ENCODE data around the gene SHOC2.

Gene SHOC2

GRCh38 chr10:110919349-110919931 lies at the start of gene SHOC2:
TSS of gene SHOC2 (plus strand) at chr10:110919604. CDS start at chr10:110964359, 44,755 bp downstream.
- no peaks in the 10 kb centered on the region for H3K27me3 Mint-ChIP-seq
- no peaks in the 10 kb centered on the region for H3K9me3 Mint-ChIP-seq
- DNase-seq (peak; percentile 96), ATAC-seq (peak; percentile 25)
- peak within 1 kb of the TSS; percentile 88 for H3K4me3 Mint-ChIP-seq
- peaks cover 16% of the 10 kb centered on the region for H3K36me3 Mint-ChIP-seq (ENCODE audit: low read depth)
- H3K27ac Mint-ChIP-seq: peak within 1 kb of the TSS; percentile 99
- H3K4me1 Mint-ChIP-seq: peaks cover 55% of the 10 kb centered on the region

DNA sequence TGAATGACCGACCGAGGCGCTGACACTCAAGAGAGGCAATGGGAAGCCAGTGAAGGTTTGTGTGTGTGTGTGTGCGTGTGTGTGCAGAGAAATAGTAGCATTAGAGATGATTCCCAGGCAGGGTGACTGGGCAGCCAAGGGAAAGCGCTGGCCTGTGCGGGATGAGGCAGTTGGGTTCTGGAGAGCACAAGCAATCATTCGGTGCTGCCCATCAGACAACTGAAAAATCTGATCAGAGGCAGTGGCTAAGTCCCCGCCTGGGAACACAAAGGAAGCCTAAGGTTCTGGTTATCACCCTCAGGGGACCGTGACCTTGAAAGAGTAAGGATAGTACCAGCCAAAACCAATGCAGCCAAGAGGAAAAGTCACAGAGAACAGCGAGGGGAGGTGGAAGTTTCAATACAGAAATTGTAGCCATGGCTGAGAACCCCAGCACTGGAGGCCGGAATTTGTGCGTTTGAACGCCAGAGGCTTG lies 48.5 kb upstream of the SHOC2 start:
- Mint-ChIP-seq H3K9me3 (no peaks in the 10 kb centered on the region), H3K27me3 (peaks cover 2% of the 10 kb centered on the region), H3K4me3 (peak overlapping the region; percentile 86), H3K27ac (peak overlapping the region; percentile 82), H3K36me3 (ENCODE audit: low read depth) (peaks cover 6% of the 10 kb centered on the region), H3K4me1 (peaks cover 74% of the 10 kb centered on the region)
- ATAC-seq: no peak
- DNase-seq: no peak

DNA sequence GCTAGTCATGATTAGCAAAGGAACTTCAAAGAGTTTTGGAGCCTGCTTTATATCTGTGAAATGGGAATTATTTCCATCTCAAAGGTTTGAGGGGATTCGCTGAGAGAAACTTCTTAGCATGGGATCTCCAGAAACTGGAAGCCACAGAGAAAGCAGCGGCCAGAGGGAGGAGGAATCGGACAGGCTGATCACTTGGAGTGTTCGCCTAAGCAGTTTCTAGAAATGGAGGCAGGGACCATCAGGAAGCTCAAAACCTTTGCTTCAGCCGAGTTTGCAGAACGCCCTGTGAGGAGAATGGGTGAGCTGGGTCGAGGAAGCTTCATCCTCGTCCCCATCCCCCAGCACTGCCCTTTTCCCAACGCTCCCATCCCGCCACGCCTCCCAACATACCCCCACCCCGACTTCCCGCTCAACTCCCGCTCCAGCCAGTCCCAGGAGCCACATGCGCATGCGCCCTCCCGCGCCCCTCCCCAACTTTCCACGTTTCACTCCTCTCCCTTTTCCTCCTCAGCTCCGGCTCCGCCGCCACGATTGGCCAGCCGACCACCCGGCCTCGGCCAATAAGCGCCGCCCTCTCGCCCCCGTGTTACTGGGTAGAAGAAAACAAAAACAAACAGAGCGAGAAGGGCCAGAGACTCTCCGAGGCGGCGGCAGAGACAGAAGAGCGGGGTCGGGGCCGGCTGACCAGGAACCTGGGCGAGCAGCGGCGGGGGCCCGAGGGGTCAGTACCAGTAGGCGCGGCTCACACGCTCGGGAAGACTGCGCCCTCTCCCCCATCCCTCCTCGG lies 47.9 kb upstream of the SHOC2 start, which contains the start of gene PDCD4:
TSS of gene PDCD4 (plus strand) at position 631 of the 787 bp plus-strand sequence. CDS start 4,100 bp downstream, outside the sequence.
- Mint-ChIP-seq H3K27me3 (peaks cover 2% of the 10 kb centered on the region), H3K4me3 (peak within 1 kb of the TSS; percentile 86), H3K9me3 (no peaks in the 10 kb centered on the region), H3K27ac (peak within 1 kb of the TSS; percentile 92), H3K36me3 (ENCODE audit: low read depth) (peaks cover 7% of the 10 kb centered on the region), H3K4me1 (peaks cover 73% of the 10 kb centered on the region)
- DNase-seq (peak; percentile 98), ATAC-seq (peak; percentile 76)

DNA sequence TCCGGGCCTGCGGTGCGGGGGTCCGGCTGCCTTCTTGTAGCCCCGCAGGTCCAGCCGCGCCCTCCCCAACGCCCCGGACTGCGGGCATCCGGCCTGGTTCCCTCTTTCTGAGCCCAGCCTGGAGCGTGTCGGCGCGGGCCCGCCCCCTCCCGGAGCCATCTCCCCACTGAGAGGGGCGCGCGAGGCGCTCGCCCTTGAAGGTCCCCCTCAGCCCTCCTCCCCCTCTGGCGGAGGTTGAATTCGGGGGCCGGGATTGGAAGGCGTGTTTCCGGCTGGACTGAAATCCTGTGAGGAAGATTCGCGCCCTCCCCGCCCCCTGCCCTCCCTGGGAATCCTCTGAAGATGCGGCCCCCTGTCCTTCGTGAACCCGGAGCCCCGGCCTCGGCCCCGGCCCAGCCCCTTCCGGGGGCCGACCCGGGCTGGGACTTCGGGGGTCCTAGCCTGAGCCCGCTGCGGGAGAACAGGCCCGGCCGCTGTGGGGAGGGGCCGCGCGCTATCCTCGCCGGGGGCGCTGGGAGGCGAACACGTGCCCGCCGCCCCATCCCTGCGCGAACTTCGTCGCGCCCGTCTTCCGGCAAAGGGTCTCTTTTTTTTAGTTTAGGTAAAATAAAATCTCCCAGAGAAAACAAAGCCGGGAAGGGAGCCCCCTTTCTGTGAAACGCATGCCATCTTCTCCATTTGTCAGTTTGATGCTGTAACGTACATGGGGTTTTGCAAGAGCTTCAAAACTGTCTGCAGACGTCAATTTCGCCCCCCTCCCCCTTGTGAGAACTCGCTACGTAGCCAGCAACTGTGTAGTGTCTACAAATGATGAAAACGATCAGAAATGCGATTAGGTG lies 47.0 kb upstream of the SHOC2 start:
- ATAC-seq: peak; percentile 84
- no peaks in the 10 kb centered on the region for H3K9me3 Mint-ChIP-seq
- peaks cover 7% of the 10 kb centered on the region for H3K36me3 Mint-ChIP-seq (ENCODE audit: low read depth)
- peak overlapping the region; percentile 86 for H3K4me3 Mint-ChIP-seq
- peak overlapping the region; percentile 92 for H3K27ac Mint-ChIP-seq
- peaks cover 2% of the 10 kb centered on the region for H3K27me3 Mint-ChIP-seq
- peak; percentile 76 for DNase-seq
- peaks cover 67% of the 10 kb centered on the region for H3K4me1 Mint-ChIP-seq

- ATAC-seq (no peak), DNase-seq (no peak)
- Mint-ChIP-seq H3K27me3 (peaks cover 2% of the 10 kb centered on the region), H3K27ac (peak overlapping the region; percentile 92), H3K9me3 (no peaks in the 10 kb centered on the region), H3K36me3 (ENCODE audit: low read depth) (peaks cover 14% of the 10 kb centered on the region), H3K4me1 (peaks cover 67% of the 10 kb centered on the region), H3K4me3 (peak overlapping the region; percentile 86)
Measured at GRCh38 chr10:110872984-110873923, 46.1 kb upstream of the SHOC2 start.

GRCh38 chr10:110873951-110874350 lies 45.5 kb upstream of the SHOC2 start:
- DNase-seq: no peak
- Mint-ChIP-seq H3K9me3 (no peaks in the 10 kb centered on the region), H3K27me3 (peaks cover 2% of the 10 kb centered on the region), H3K4me1 (peaks cover 67% of the 10 kb centered on the region), H3K4me3 (peak overlapping the region; percentile 86), H3K36me3 (ENCODE audit: low read depth) (peaks cover 16% of the 10 kb centered on the region), H3K27ac (peak overlapping the region; percentile 92)
- no peak for ATAC-seq

- no peak for ATAC-seq
- Mint-ChIP-seq H3K27me3 (peaks cover 2% of the 10 kb centered on the region), H3K36me3 (ENCODE audit: low read depth) (peaks cover 19% of the 10 kb centered on the region), H3K4me3 (peak overlapping the region; percentile 34), H3K9me3 (no peaks in the 10 kb centered on the region), H3K4me1 (peaks cover 67% of the 10 kb centered on the region), H3K27ac (peak overlapping the region; percentile 52)
- DNase-seq: no peak
Measured at GRCh38 chr10:110876000-110876399, 43.4 kb upstream of the SHOC2 start.

DNA sequence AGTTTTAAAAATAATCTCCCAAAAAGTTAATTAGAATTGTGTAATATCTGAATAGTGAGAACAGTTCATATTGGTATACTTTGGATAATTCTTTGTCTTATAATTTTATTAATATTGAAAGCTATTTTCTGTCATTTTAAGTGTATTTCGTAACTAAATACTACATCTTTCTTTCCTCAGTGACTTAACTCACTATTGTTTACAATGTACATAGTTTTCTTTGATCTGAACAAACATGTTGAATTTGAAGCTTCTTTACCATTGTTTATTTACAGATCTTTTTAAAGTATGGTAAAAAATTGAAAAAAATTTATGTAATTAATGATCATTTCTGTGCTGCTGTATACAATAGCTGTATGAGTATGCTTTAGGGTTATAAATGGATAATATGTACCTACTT lies 42.6 kb upstream of the SHOC2 start:
- Mint-ChIP-seq H3K27me3 (no peaks in the 10 kb centered on the region), H3K4me1 (peaks cover 68% of the 10 kb centered on the region), H3K27ac (no peak overlapping the region), H3K9me3 (no peaks in the 10 kb centered on the region), H3K36me3 (ENCODE audit: low read depth) (peaks cover 24% of the 10 kb centered on the region), H3K4me3 (no peak overlapping the region)
- ATAC-seq (no peak), DNase-seq (no peak)

GRCh38 chr10:110880012-110880411 lies 39.4 kb upstream of the SHOC2 start:
- H3K27ac Mint-ChIP-seq: peak overlapping the region; percentile 52
- peaks cover 83% of the 10 kb centered on the region for H3K4me1 Mint-ChIP-seq
- no peak for DNase-seq
- H3K27me3 Mint-ChIP-seq: no peaks in the 10 kb centered on the region
- H3K36me3 Mint-ChIP-seq (ENCODE audit: low read depth): peaks cover 38% of the 10 kb centered on the region
- no peaks in the 10 kb centered on the region for H3K9me3 Mint-ChIP-seq
- ATAC-seq: peak; percentile 24
- H3K4me3 Mint-ChIP-seq: no peak overlapping the region

DNA sequence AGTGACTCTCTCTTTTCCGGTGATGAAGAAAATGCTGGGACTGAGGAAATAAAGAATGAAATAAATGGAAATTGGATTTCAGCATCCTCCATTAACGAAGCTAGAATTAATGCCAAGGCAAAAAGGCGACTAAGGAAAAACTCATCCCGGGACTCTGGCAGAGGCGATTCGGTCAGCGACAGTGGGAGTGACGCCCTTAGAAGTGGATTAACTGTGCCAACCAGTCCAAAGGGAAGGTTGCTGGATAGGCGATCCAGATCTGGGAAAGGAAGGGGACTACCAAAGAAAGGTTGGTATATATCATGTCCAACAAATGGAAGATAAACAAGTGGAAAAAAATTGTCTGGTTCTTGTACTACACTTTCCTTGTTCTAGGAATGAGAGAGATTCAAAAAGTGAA lies 38.2 kb upstream of the SHOC2 start:
- Mint-ChIP-seq H3K4me1 (peaks cover 83% of the 10 kb centered on the region), H3K27ac (peak overlapping the region; percentile 64), H3K27me3 (no peaks in the 10 kb centered on the region), H3K9me3 (no peaks in the 10 kb centered on the region), H3K36me3 (ENCODE audit: low read depth) (peaks cover 38% of the 10 kb centered on the region), H3K4me3 (no peak overlapping the region)
- ATAC-seq (no peak), DNase-seq (no peak)

DNA sequence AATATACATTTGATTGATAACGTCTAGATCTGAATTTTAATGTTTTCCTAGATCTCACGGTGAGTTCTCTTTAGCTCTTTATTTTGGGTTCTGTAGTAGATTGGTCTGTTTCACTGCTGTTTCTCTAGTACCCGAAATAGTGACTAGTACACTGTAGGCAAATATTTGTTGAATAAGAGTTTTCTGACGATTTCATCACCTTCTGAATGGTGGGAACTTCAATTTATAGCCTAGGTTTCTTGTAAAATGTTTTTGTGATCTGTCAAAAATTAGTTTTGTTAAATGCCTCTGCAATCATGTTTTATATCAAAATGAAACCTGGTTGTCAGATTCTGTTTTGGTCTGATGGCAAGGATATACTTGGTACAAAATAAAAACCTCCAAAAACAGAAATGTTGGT lies 37.5 kb upstream of the SHOC2 start:
- Mint-ChIP-seq H3K27me3 (no peaks in the 10 kb centered on the region), H3K27ac (peak overlapping the region; percentile 9), H3K9me3 (no peaks in the 10 kb centered on the region), H3K4me3 (peak overlapping the region; percentile 12), H3K4me1 (peaks cover 83% of the 10 kb centered on the region), H3K36me3 (ENCODE audit: low read depth) (peaks cover 40% of the 10 kb centered on the region)
- DNase-seq (no peak), ATAC-seq (no peak)

- no peak for DNase-seq
- Mint-ChIP-seq H3K36me3 (ENCODE audit: low read depth) (peaks cover 35% of the 10 kb centered on the region), H3K9me3 (no peaks in the 10 kb centered on the region), H3K4me1 (peaks cover 76% of the 10 kb centered on the region), H3K4me3 (peak overlapping the region; percentile 80), H3K27ac (peak overlapping the region; percentile 90), H3K27me3 (no peaks in the 10 kb centered on the region)
- ATAC-seq: peak; percentile 75
Measured at GRCh38 chr10:110883924-110884323, 35.5 kb upstream of the SHOC2 start.

- ATAC-seq (no peak), DNase-seq (no peak)
- H3K4me1 Mint-ChIP-seq: peaks cover 58% of the 10 kb centered on the region
- no peaks in the 10 kb centered on the region for H3K9me3 Mint-ChIP-seq
- H3K36me3 Mint-ChIP-seq (ENCODE audit: low read depth): peaks cover 40% of the 10 kb centered on the region
- H3K4me3 Mint-ChIP-seq: peak overlapping the region; percentile 15
- H3K27ac Mint-ChIP-seq: peak overlapping the region; percentile 57
- H3K27me3 Mint-ChIP-seq: no peaks in the 10 kb centered on the region
Measured at GRCh38 chr10:110885932-110886674, 33.3 kb upstream of the SHOC2 start.

All from activated naive CD8-positive, alpha-beta T cell treated with anti-CD3 and anti-CD28 coated beads, Interleukin-2, amount 50 U/mL, for 24 hours (primary cell).